Brain pericyte (primary cell): ENCODE results near the gene SLC51A.
"Not testable (repeated sequence)": the region's sequence is repeated elsewhere in the genome, so short reads cannot be mapped to it uniquely, and the experiment has no call there.

Experiments
- DNase-seq: peaks from one replicate; pipeline ENCODE4 v3.0.0-alpha.2; 2012; ENCODE audit warnings: low read depth, low spot score

The SLC51A gene

GRCh38 chr3:196238612-196239560 is 22.6 kb downstream of the SLC51A start:
- no peak for DNase-seq

- DNase-seq = no peak
Observed at GRCh38 chr3:196240424-196240823, 24.1 kb downstream of the SLC51A start.

- DNase-seq = no peak
Observed at GRCh38 chr3:196241704-196242103, 25.4 kb downstream of the SLC51A start.

GRCh38 chr3:196244166-196244565 is 27.8 kb downstream of the SLC51A start:
- DNase-seq = not testable (repeated sequence)

GRCh38 chr3:196246612-196247308 is 30.4 kb downstream of the SLC51A start:
- no peak for DNase-seq

GRCh38 chr3:196251918-196252317 is 35.6 kb downstream of the SLC51A start:
- no peak for DNase-seq

- no peak for DNase-seq
Observed at GRCh38 chr3:196254376-196255283, 38.3 kb downstream of the SLC51A start.

GRCh38 chr3:196255776-196256175 is 39.4 kb downstream of the SLC51A start:
- no peak for DNase-seq

GRCh38 chr3:196260784-196261183 is 44.5 kb downstream of the SLC51A start:
- no peak for DNase-seq

GRCh38 chr3:196263819-196264218 is 47.5 kb downstream of the SLC51A start:
- DNase-seq = no peak

- no peak for DNase-seq
Observed at GRCh38 chr3:196268284-196269163, 52.2 kb downstream of the SLC51A start.

- no peak for DNase-seq
Observed at GRCh38 chr3:196270499-196270898, 54.2 kb downstream of the SLC51A start.

GRCh38 chr3:196272826-196273225 is 56.5 kb downstream of the SLC51A start:
- no peak for DNase-seq

- no peak for DNase-seq
Observed at GRCh38 chr3:196273655-196274054, 57.3 kb downstream of the SLC51A start.

GRCh38 chr3:196274585-196274984 is 58.3 kb downstream of the SLC51A start:
- DNase-seq = no peak

GRCh38 chr3:196275126-196275525 is 58.8 kb downstream of the SLC51A start:
- no peak for DNase-seq

GRCh38 chr3:196280689-196281440 is 64.5 kb downstream of the SLC51A start:
- DNase-seq = no peak

- DNase-seq = no peak
Observed at GRCh38 chr3:196281962-196282361, 65.6 kb downstream of the SLC51A start.
